Activated gamma-delta T cell treated with Interleukin-2 at 50 U/mL for 16 hours (primary cell): Measurements from ENCODE around the gene LNX2.

Source experiments
- DNase-seq: peaks from one replicate; pipeline ENCODE4 v3.0.0-alpha.2; 2020

The LNX2 gene

DNA sequence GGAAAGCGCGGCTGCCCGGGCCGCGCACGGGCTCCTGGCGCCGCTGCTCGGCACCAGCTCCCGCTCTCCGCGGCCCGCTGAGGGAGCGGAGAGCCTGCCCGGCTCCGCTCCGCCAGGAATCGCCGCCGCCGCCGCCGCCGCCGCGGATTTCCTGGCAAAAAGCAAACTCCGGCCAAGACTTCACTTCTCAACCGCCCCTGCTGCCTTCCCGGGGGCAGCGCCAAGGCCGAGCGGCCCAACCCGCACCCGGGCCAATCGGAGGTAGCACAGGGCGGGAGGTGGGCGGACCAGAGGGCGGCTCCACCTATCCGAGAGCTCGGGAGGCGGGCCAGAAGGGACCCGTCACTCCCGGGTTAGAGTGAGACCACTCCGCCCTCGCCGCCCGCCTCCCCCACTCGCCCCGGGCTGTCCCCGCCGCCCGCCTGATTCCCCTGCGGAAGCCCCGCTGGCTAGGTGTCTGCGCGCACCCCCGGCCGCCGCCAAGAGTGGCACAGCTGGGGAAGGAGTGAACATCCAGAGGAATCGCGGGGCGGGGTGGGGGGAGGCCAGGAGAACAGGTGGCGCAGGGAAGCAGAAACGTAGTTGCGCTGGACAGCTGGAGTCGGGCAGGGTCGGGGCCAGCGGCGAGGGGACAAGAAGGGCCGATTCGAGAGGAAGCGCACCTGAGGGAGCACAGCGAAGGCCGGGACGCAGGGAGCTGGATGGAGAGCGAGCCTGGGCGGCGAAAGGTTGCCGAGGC, at the start of gene LNX2:
Gene LNX2 (minus strand): TSS at position 153 of the 739 bp plus-strand sequence. CDS start 38,826 bp downstream, outside the sequence.
- DNase-seq = peak; percentile 97

DNA sequence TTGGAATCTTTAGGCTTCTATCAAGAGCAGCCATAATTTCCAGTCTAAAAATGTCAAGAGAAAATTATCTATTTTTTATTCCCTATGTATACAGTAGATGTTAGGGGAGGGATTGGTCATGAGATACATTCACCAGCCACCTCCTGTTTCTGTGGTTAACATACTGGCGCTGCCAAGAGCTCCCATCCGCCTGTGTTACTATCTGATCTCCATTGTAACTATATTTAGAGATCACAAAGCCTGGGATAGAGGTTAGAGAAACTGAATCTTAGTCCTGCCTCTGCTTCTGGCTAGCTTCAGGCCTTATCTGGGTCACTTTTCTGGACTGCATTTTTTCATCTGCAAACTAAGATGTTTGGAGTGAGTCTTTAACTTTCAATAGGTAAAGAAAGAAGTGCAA, 47.6 kb upstream of the LNX2 start:
- no peak for DNase-seq

DNA sequence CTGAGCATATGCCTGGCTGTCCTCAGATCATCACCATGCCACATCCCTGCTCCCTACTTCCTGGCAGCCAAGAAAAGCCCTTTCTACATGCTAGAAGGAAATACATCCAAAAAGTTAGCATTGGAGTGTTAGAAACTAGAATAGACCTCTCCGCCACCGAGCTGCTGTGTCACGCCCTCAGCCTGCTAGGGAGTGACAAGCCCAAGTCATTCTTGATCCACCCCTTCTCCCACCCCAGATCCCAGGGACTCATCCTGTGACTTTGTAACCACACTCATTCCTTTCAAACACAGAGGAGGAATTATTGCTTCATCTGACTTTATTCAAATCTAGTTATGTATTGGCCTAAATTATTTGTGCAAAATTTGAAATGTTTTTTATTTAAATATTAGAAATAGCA, 46.6 kb upstream of the LNX2 start:
- no peak for DNase-seq

DNA sequence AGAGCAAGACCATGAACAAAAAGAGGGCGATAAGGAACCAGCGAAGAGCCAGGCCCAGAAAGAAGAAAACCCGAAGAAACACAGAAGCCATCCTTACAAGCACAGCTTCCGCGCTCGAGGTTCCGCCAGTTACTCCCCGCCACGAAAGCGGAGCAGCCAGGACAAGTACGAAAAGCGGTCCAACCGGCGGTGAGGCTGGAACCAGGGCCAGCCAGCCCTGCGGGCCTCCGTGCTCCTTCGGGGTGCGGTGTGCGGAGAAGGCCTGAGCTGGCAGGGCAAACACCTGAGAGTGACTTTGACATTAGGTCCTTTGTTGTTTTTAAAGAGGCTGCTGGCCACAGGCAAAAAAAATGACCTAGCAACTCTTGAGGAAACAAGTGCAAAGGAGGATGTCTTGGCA, 45.4 kb upstream of the LNX2 start:
- DNase-seq = no peak

DNA sequence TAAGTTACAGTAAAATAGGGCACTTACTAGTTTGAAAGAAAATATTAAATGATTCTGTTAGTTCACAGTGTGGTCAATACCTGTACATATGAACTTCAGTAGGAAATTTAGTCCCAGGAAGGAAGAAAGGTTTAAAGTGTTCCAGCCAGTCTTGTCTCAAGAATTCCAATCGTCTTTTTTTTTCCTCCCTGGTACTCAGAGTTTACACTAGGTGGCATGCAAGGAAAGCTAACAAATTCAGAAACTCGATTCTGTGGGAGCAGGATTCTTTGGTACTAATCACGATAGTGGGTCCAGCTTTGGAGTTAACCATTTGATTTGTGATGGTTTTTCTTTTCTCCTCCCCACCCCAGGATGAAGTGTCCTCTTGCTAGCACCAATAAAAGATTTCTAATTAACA, 45.0 kb upstream of the LNX2 start:
- DNase-seq = no peak

DNA sequence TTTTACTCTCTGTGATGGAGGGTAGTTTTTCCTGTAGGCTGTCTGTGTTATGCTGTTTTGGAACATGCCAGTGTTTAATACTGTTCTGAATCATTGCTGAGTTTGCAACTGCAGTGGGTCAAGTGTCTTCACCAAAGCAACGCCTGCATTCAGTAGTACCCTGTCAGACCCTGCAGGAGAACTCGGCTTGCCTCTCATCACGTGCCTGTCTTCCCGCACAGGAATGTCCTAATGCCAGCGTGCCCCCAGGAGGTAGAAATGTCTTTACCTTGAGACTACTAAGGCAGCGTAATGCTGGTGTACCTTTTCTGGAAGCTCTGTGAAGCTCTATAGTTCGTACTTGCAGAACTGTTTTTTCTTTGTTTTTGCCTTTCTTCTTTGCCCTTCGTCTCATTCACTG, 43.6 kb upstream of the LNX2 start:
- DNase-seq = no peak

DNA sequence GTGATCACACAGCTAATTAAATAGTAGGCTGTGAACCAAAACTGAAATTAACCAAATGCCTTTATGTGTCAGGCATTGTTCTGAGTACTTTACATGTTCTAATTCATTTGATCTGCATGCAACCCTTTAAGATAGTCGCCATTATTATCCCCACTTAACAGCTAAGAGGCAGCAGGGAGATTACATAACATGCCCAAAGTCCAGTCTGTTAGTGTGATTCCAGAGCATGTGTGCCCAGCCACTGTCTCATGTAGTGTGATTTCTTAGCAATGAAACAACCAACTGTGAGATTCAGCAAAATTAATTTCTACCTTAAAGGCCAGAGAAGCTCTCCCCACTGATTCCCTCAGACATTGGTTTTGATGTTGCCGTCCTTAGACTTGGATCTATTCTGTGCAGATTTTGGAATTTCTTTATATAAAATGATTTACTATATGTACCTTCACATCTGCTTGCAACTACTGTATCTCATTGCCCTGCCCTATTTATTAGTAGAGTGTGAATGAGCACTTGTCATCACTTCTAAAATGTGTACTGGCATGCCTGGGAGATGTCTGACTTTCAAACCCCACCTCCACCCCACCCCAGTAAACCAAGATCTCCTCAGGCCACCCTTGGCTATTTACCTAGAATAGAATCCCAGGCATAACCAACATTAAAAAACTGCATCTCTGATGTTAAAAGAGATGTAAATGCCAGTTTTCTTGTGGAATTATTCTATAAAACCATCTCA, 42.6 kb upstream of the LNX2 start:
- DNase-seq = no peak

DNA sequence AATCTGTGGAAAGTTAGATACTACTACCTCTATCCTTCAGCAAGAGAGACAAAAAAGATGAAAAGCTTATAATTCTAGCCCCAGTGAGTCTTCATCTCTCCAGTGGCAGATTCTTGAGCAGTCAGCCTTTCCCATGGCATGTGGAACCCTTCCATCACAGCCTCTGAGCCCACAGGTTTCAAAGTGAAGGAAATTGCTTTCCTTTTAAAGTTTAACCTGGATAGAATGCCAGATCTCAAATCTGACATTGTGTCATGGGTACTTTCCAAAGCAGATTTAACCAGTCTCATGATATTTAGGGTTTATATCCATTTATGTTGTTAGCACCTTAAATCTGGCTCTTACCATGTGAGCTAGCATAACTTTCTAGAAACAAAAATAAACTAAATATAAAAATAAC, 40.7 kb upstream of the LNX2 start:
- DNase-seq = no peak

DNA sequence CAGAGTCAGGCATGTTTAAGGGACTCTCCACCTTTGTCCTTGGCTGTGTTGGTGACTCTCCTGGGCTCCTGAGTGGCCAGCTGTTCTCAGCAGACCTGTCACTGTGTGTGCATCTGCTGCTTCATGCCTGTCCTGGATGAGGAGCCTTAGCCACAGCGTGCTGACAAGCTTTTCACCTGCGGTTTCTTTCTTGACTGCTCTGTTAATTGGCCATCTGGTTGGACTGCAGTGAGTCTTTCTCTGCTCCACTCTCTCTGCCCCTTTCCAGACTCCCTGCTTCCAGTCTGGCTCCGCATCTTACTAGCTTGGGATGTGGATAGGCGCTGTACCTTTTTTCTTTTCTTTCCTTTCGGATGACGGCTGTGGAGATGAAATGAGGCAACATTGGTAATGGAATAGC, 40.2 kb upstream of the LNX2 start:
- no peak for DNase-seq

DNA sequence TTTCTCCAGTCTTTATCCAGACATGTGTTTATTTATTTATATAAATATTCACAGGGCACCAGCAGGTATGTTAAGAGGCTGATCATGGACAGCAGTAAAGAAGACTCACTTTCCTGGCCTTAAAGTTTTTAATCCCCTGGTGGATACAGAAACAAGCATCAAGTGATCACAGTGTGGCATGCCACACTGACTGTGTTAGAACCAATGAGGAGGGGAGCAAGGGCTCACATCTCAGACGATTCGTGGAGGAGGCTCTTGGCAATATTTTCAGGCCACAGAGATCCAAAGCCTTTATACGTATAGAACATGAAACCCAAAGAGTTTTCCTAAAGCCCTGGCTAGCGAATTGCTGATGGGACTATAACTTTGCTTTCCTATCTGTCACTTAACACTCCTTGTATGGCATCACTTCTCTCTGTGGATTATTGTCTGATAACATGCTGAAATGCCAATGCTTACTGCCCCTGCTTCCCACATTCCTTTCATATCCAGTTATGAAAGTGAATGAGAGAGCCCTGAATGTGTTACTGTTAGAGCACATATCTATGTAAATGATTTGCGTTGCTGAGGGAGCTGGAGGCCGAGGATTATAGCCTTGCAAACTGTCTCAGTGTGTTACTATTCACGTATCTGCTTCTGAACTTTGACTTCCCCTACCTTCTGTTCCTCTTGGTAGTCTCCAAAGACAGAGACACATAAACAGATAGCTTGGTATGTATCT, 39.0 kb upstream of the LNX2 start:
- no peak for DNase-seq

DNA sequence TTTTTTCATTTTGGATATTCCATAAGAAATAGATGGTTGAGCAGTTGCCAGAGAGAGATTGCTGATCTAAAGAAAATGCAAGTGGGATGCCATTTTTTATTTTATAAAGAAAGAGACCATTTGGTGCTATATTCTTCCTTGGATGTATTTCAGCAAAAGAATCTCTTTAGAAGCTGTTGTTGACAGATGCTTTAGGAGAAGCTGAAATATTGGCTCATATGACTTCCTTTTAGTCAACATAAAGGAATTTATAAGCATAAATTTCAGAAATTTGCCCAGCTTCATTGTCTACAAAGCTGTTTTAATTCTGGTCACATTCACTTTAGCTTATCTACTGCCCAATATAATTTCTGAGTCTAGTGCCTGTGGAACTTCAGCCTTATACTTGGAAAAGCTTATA, 38.2 kb upstream of the LNX2 start:
- DNase-seq = no peak

DNA sequence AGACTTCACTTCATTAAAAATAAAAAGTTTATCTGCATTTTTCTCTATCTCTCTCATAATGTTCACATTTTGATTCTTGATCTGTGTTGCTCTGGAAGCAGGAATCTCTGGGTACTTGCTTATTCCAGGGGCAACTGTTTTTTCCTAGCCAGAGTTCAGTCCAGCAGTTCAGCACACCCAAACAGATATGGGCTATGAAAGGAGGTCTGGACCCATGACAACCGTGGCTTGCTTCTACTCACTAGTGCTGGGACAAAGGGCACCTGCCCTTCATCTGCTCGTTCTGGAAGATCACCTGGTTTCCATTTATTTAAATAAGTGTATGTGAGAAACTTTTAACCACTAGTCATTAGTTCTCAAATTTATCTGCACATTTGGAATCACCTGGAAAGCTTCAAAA, 37.4 kb upstream of the LNX2 start:
- DNase-seq = no peak

DNA sequence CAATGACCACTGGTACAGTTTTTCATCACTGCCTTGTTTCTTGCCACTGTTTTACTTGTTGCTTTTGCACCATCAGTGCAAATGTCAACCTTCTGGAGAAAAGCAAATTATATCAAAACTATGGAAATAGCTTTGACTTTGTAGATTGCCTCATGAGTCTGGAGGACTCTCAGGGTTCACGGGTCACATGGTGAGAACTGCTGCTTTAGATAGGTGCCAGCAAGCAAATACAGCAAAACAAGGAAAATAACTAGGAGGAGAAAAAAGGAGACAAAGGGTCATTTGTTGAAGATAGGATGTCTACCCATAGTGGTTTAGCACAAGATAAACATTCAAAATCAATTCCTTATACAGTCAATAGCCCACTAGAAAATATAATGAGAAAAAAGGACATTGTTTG, 34.5 kb upstream of the LNX2 start:
- no peak for DNase-seq

DNA sequence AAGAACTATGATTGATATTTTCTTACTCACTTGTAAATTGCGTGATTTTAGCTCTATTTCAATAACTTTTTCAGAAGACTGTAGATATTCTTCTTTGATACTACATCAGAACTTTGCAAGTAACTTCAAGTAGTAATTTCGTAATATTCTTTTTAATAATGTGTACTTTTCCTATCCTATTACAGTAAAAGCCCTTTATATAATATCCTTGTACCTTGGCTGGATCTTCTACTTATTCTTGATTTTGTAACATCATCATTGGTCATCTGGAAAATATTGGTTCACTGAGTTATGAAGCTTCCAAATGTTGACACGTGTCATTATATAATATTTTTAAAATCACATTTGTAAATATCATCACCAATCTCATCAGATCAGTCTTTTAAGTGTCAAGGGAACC, 33.7 kb upstream of the LNX2 start:
- DNase-seq = no peak

DNA sequence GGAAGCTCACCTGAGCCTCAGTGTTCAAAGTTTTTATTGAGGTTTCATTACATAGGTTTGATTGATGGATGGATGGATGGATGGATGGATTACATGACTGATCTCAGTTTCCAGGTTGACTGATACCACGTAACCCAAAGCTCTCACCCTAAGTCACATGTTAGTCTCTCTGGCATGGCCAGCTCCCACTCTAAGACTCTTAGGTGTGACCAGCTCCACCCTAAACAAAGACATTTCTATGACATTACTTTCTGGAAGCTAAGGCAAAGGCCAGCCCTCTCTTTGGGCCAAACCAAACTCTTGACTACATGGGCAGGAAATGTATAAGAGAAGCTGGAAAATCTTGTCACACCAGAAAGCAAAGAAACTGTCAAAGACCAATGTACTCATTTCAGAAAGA, 30.0 kb upstream of the LNX2 start:
- no peak for DNase-seq

DNA sequence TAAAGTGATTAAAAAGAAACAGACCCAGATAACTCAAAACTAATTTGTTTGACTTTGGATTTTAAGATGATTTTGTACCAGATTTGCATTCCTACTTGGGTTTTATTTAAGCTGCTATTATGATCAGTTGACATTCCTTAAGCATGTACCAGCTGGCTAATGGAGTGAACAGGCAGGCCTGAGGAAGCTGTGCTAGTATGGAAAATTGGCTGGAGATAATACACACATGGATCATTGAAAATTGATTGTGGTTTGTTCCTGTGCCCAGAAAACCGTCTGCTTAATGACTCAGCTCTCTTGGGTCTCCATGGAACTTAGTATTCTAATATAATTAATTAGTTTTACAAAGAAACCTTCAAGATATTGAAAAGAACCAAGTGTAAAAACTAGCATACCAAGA, 24.0 kb upstream of the LNX2 start:
- DNase-seq = no peak

DNA sequence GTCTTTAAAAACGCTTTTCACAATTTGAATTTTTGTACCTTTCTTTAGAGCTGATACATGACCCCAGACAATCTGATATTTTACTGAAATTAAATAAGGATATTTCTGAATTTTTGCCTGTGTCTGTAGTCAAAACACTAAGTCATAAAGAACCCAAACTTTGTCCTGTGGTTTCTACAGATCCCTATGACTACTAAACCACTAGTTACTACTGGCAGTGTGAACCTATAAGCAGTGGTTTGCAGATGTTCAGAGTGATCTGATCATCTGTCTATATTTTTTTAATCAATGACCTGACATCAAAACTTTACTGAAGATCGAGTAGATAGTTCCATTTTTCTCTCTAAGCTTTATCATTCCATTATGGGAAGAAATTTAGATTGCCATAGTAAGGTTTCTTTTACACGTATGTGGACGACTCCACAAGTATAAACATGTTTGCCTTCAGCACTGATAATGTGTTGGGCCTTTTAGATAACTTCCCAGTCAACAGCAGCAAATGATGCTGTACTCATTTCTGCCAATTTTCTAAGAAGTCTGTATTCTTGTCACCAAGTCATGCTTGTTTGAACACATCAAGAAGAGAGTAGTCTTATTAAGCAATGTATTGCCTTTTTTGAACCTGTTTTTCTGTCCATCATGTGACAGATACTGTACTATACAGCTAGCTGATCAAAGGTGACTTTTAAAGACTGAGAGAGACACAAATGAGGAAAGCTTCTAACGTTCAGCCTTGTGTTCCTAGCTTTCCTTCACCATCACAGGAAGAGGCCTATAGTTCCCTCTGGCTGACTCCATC, 23.2 kb upstream of the LNX2 start:
- no peak for DNase-seq

DNA sequence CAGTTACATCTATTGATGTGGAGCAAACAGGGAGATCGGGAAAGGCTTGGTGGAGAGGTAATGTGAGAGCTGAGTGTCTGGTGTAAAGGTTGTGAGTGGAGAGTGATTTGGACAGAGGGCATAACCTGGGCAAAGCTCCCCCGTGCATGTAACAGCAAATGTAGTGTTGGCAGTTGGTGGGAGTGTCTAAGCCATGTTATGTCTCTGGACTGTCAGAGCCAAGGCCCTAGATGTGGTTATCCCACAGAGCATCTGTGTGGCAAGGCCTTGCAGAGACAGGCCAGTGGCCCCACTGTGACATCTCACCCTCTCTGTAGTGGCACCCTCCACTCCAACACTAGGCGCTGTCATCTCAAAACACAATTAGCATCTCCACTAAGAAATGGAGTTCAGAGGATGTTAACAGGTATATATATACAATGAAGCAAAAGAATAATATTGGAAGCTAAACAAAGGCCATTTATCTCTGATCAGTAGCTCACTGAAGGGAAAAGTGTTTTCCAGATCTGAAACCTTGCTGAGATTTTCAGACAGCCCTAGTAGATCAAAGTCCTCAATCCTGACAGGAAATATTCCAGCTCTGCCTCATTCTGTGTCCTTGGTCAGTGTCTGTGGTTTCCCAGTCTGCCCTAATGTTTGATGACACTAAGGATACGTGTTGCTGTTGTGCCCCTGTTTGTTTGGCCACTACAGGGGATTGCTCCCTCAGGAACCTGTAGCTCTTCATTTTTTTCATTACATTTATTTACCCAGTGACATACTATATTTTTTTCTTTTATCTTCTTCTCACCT, 21.6 kb upstream of the LNX2 start:
- DNase-seq = no peak

DNA sequence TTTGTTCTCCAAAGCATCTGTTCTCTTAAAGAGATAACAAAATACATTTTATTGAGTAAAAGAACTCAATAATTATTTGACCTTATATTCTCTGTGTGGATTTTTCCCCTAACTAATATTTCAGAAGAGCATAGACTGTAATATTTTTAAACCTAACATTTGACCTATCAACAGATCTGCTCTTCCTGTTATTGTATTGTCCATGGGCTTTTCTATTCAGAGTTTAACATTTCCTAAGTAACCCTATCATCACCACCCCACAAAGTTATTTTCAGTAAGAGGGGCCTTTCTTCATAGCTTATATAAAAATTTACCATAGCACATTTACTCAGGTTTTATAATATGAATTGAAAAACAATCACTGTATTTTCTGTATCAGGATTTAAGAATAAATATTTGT, 18.9 kb upstream of the LNX2 start:
- no peak for DNase-seq

DNA sequence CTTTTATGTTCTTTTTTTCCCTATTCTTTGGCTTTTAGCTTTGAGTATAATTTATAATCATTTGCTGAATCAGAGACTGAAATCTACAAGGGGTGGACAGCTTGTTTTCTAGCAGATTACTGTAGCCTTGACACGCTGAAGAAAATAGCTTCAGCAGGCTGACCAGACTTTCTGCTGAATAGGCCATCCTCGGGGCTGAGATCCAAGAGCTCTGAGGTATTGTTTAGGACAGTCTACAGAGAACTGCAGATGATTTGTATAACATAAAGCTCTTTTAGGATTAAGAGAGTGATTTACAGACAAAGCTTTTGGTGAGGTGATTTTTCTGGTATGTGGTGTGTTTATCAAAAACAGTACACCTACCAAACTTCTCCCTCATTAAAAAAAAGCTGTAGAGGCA, 18.2 kb upstream of the LNX2 start:
- no peak for DNase-seq

DNA sequence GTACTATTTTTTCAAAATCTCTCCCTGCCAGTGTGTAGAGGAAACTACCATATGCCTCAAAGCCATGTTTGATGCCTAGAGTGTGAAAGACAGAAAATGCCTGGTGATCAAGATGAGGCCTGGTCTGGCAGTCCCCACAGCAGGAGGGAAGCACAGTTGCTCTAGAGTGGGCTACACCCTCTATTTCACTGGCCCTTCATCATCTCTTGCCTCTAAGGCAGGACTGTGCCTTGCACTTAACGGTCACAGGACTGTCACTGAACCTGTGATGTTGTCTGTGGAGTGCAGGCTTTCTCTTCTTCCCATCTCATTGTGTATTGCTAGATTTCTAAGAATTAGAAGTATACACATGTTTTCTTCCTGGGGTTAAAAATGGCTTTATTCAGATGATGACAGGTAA, 17.7 kb upstream of the LNX2 start:
- no peak for DNase-seq

DNA sequence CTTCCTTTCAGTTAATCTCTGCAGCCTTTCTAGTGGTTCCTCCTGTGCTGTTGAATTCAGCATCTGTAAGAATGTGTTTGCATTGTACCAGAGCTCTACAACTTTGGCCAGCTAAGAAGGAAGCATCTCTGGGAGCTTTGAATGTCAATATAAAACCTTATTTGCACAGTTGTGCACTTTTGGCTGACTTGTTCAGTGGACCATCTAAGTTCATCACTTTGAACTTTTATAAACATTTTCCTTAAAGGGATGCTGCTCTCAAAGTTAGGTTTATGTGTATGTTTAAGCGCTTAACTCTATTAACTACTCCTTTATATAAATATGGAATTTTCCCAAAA, 16.9 kb upstream of the LNX2 start:
- no peak for DNase-seq
